Caco-2 (cell line): ENCODE results near the gene ATP8B1. TPM values are rescaled to one million over a fixed set of nuclear protein-coding genes. Genes with fewer than 3 reads are reported as not detected.
"Not testable (repeated sequence)": the region's sequence is repeated elsewhere in the genome, so short reads cannot be mapped to it uniquely, and the experiment has no call there.

Source experiments
- BruUV-seq: library from RNA; stranded (reverse); fragments of 400-500 nt; replicated peaks from 2 replicates; lab custom pipeline; 2021; lab: Mats Ljungman, UMichigan
- CTCF ChIA-PET: fragments of 300-600 bp; sonication (Branson Sonifier 250); formaldehyde crosslinking; loops from one replicate; lab custom pipeline; 2022; ENCODE audit warnings: antibody characterized with exemption; lab: Charles Lee
- POLR2A ChIA-PET: fragments of 300-600 bp; sonication (Branson Sonifier 250); formaldehyde crosslinking; loops from one replicate; lab custom pipeline; 2022; ENCODE audit warnings: antibody characterized with exemption; lab: Charles Lee
- DNase-seq, 2 experiments: peaks; one replicate each; pipeline versions ENCODE4 v3.0.0 to v3.0.0-alpha.2; 2020 to 2022
- H3K27me3 ChIP-seq: replicated peaks from 2 replicates; pipeline ENCODE4 v1.6.0; 2011; ENCODE audit warnings: low read length; ENCODE audit not compliant: control insufficient read depth, insufficient read depth
- H3K36me3 ChIP-seq: 2 replicates; pipeline ENCODE4 v1.5.1; 2011; ENCODE audit warnings: low read length; ENCODE audit not compliant: control insufficient read depth, insufficient read depth
- H3K4me1 ChIP-seq: fragments of 250-450 bp; sonication (Bioruptor Pico); 2 replicates; pipeline ENCODE4 v1.5.1; 2020; ENCODE audit warnings: mild to moderate bottlenecking
- H3K4me3 ChIP-seq: 2 replicates; pipeline ENCODE4 v1.5.1; 2011; ENCODE audit warnings: low read depth, mild to moderate bottlenecking, control low read depth, low read length
- H3K9me3 ChIP-seq: fragments of 250-450 bp; sonication (Bioruptor Pico); 2 replicates; pipeline ENCODE4 v1.5.1; 2020; ENCODE audit warnings: mild to moderate bottlenecking, moderate library complexity
- H3K27ac Mint-ChIP-seq: one replicate; pipeline ENCODE4 v1.8.0; 2022; ENCODE audit warnings: mixed read lengths; ENCODE audit not compliant: unreplicated experiment
- H3K27me3 Mint-ChIP-seq: one replicate; pipeline ENCODE4 v1.8.0; 2022; ENCODE audit warnings: mixed read lengths; ENCODE audit not compliant: insufficient read depth, unreplicated experiment
- H3K36me3 Mint-ChIP-seq: one replicate; pipeline ENCODE4 v1.8.0; 2022; ENCODE audit warnings: mild to moderate bottlenecking, mixed read lengths; ENCODE audit not compliant: insufficient read depth, unreplicated experiment
- H3K4me1 Mint-ChIP-seq: one replicate; pipeline ENCODE4 v1.8.0; 2022; ENCODE audit warnings: low read depth, mixed read lengths; ENCODE audit not compliant: unreplicated experiment
- H3K4me3 Mint-ChIP-seq: one replicate; pipeline ENCODE4 v1.8.0; 2022; ENCODE audit warnings: mild to moderate bottlenecking, moderate library complexity, mixed read lengths; ENCODE audit not compliant: unreplicated experiment
- H3K9me3 Mint-ChIP-seq: one replicate; pipeline ENCODE4 v1.8.0; 2022; ENCODE audit warnings: mixed read lengths; ENCODE audit not compliant: unreplicated experiment
- CTCF ChIP-seq, 2 experiments: fragments of 200-600 bp in 1 of 2; IDR thresholded peaks; 1 replicate in 1 of 2; 2 replicates in 1 of 2; pipeline versions ENCODE4 v1.5.1 to v1.8.0; 2011 to 2022; ENCODE audit warnings: antibody characterized with exemption in 1 of 2, control low read depth in 1 of 2, inconsistent platforms in 1 of 2, low read depth in 1 of 2, low read length in 1 of 2, mild to moderate bottlenecking in 1 of 2, moderate library complexity in 1 of 2; ENCODE audit not compliant: insufficient read depth in 1 of 2, severe bottlenecking in 1 of 2, unreplicated experiment in 1 of 2
- intact Hi-C: fragments of 100-400 bp; cut with micrococcal nuclease; formaldehyde crosslinking; loops from one replicate; pipeline ENCODE4 v1.10.0; 2022; ENCODE audit not compliant: unreplicated experiment
- total RNA-seq: library from RNA; stranded (reverse); gene quantifications from 2 replicates; pipeline ENCODE4 v1.2.3, GENCODE V29; 2022

ATP8B1 gene
- total RNA-seq, 1 experiment from 2014 or later, result 31.6 TPM

GRCh38 chr18:57831597-57832377 is 28.7 kb upstream of the ATP8B1 start:
- BruUV-seq, result no TSS peak
- H3K27ac Mint-ChIP-seq, result no peak overlapping the region
- TF ChIP-seq CTCF (IDR thresholded peaks at IDR 0.05; ENCODE audit: insufficient read depth in 1 of 2, low read depth in 1 of 2, low read length in 1 of 2, severe bottlenecking in 1 of 2, unreplicated experiment in 1 of 2), result no peak
- H3K4me1 ChIP-seq, result peaks cover 13% of the 10 kb centered on the region; the same call in 1 of the 2 replicates
- H3K36me3 Mint-ChIP-seq, result peaks cover 5% of the 10 kb centered on the region
- no peaks in the 10 kb centered on the region for H3K9me3 ChIP-seq
- no peak overlapping the region for H3K4me3 ChIP-seq
- intact Hi-C loops, result loop anchor here (2.0 kb wide), 1 partner anchor 29 kb away; the partner anchor contains the start of gene ATP8B1
- peaks cover 6% of the 10 kb centered on the region for H3K4me1 Mint-ChIP-seq
- H3K36me3 ChIP-seq, result no peaks in the 10 kb centered on the region
- H3K27me3 Mint-ChIP-seq, result no peaks in the 10 kb centered on the region
- no peak for DNase-seq
- ChIA-PET POLR2A (no interaction called here), CTCF (no interaction called here)
- H3K9me3 Mint-ChIP-seq, result no peaks in the 10 kb centered on the region
- no peaks in the 10 kb centered on the region for H3K27me3 ChIP-seq
- H3K4me3 Mint-ChIP-seq, result no peak overlapping the region

DNA sequence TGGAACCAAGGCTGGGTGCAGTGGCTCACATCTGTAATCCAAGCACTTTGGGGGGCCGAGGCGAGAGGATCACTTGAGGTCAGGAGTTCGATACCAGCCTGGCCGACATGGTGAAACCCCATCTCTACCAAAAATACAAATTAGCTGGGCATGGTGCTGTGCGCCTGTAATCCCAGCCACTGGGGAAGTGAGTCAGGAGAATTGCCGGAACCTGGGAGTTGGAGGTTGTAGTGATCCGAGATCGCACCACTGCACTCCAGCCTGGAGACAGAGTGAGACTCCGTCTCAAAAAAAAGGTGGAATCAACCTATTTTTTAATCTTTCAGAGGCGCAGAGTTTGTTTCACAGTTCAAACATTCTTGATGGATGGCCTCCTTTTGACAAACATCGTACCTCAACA is 24.5 kb upstream of the ATP8B1 start:
- peaks cover 1% of the 10 kb centered on the region for H3K4me1 Mint-ChIP-seq
- Histone ChIP-seq H3K36me3 (no peaks in the 10 kb centered on the region), H3K9me3 (no peaks in the 10 kb centered on the region), H3K4me1 (peaks cover under 1% of the 10 kb centered on the region; the same call in 1 of the 2 replicates), H3K4me3 (no peak overlapping the region), H3K27me3 (no peaks in the 10 kb centered on the region)
- no peak for TF ChIP-seq CTCF (IDR thresholded peaks at IDR 0.05; ENCODE audit: insufficient read depth in 1 of 2, low read depth in 1 of 2, low read length in 1 of 2, severe bottlenecking in 1 of 2, unreplicated experiment in 1 of 2)
- no peak overlapping the region for H3K27ac Mint-ChIP-seq
- H3K9me3 Mint-ChIP-seq, result no peaks in the 10 kb centered on the region
- no peaks in the 10 kb centered on the region for H3K27me3 Mint-ChIP-seq
- no peak overlapping the region for H3K4me3 Mint-ChIP-seq
- intact Hi-C loops, result no loop called here
- no peak for DNase-seq
- no TSS peak for BruUV-seq
- peaks cover 5% of the 10 kb centered on the region for H3K36me3 Mint-ChIP-seq
- ChIA-PET POLR2A (no interaction called here), CTCF (no interaction called here)

DNA sequence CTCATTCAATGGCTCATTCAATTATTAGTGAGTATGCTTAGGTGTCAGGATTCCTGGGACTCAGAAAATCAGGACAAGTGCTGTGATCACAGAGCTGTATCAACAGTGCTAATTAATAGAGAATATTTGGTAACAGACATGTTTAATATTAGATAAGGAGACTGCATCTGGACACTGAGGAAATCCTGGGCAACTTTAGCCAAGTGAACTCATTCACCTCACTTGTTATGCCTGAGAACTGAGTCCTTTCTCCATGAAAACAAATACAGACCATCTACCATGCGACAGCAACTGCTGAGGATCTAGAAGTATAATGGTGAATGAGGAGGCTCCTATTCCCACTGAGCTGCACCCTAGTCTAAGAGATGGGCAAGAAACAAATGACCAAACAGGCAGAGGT is 23.1 kb upstream of the ATP8B1 start:
- no peaks in the 10 kb centered on the region for H3K4me1 ChIP-seq
- H3K36me3 ChIP-seq, result no peaks in the 10 kb centered on the region
- Mint-ChIP-seq H3K4me3 (no peak overlapping the region), H3K27ac (no peak overlapping the region), H3K9me3 (no peaks in the 10 kb centered on the region), H3K36me3 (peaks cover under 1% of the 10 kb centered on the region), H3K4me1 (no peaks in the 10 kb centered on the region), H3K27me3 (no peaks in the 10 kb centered on the region)
- TF ChIP-seq CTCF (IDR thresholded peaks at IDR 0.05; ENCODE audit: insufficient read depth in 1 of 2, low read depth in 1 of 2, low read length in 1 of 2, severe bottlenecking in 1 of 2, unreplicated experiment in 1 of 2), result no peak
- no peaks in the 10 kb centered on the region for H3K27me3 ChIP-seq
- DNase-seq, result no peak
- ChIA-PET POLR2A (no interaction called here), CTCF (no interaction called here)
- no TSS peak for BruUV-seq
- no peaks in the 10 kb centered on the region for H3K9me3 ChIP-seq
- H3K4me3 ChIP-seq, result no peak overlapping the region
- intact Hi-C loops, result no loop called here

DNA sequence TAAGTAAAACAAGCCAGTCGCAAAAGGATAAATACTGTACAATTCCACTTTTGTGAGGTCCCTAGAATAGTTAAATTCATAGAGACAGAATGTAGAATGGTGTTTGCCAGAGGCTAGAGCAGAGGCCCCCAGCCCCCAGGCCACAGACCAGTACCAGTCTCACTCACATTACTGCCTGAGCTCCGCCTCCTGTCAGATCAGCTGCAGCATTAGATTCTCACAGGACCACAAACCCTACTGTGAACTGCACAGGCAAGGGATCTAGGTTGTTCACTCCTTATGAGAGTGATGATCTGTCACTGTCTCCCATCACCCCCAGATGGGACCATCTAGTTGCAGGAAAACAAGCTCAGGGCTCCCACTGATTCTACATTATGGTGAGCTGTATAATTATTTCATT is 17.5 kb upstream of the ATP8B1 start:
- BruUV-seq, CTCF ChIA-PET, intact Hi-C loops, H3K9me3 Mint-ChIP-seq, H3K27ac Mint-ChIP-seq, H3K4me3 Mint-ChIP-seq, POLR2A ChIA-PET, H3K4me1 ChIP-seq, H3K9me3 ChIP-seq, H3K36me3 Mint-ChIP-seq, H3K27me3 ChIP-seq, H3K4me1 Mint-ChIP-seq, H3K4me3 ChIP-seq, DNase-seq, H3K36me3 ChIP-seq, H3K27me3 Mint-ChIP-seq: not testable (repeated sequence)
